ENCODE measurements around the gene DIMT1.

DIMT1 gene

GRCh38 chr5:62372600-62372999 is 31.1 kb downstream of the DIMT1 start:
- no peak for DNase-seq (ENCODE audit: low read depth)
- H3K4me3 ChIP-seq (replicated peaks; ENCODE audit: low read depth, low read length): no peak overlapping the region
- no peak for TF ChIP-seq CTCF (IDR thresholded peaks at IDR 0.05; ENCODE audit: low read length, missing control alignments)

- no peak overlapping the region for H3K4me3 ChIP-seq (replicated peaks; ENCODE audit: low read depth, low read length)
Measured at GRCh38 chr5:62371409-62371808, 32.3 kb downstream of the DIMT1 start.

GRCh38 chr5:62369039-62369438 is 34.7 kb downstream of the DIMT1 start:
- TF ChIP-seq CTCF (IDR thresholded peaks at IDR 0.05; ENCODE audit: low read length, missing control alignments): no peak
- no peak overlapping the region for H3K4me3 ChIP-seq (replicated peaks; ENCODE audit: low read depth, low read length)
- no peak for DNase-seq (ENCODE audit: low read depth)

More at GRCh38 chr5:62371409-62371808, 32.3 kb downstream of the DIMT1 start:
- TF ChIP-seq CTCF (IDR thresholded peaks at IDR 0.05; ENCODE audit: low read length, missing control alignments): no peak
- no peak for DNase-seq (ENCODE audit: low read depth)

- H3K4me3 ChIP-seq (replicated peaks; ENCODE audit: low read depth, low read length): no peak overlapping the region
- no peak for DNase-seq (ENCODE audit: low read depth)
- no peak for TF ChIP-seq CTCF (IDR thresholded peaks at IDR 0.05; ENCODE audit: low read length, missing control alignments)
Measured at GRCh38 chr5:62362701-62363100, 41.0 kb downstream of the DIMT1 start.

- DNase-seq (ENCODE audit: low read depth): peak; percentile 76
- peak; percentile 62 for TF ChIP-seq CTCF (IDR thresholded peaks at IDR 0.05; ENCODE audit: low read length, missing control alignments)
- no peak overlapping the region for H3K4me3 ChIP-seq (replicated peaks; ENCODE audit: low read depth, low read length)
Measured at GRCh38 chr5:62354028-62354874, 49.5 kb downstream of the DIMT1 start.

GRCh38 chr5:62348723-62349481 is 54.8 kb downstream of the DIMT1 start:
- DNase-seq (ENCODE audit: low read depth): no peak
- H3K4me3 ChIP-seq (replicated peaks; ENCODE audit: low read depth, low read length): no peak overlapping the region
- no peak for TF ChIP-seq CTCF (IDR thresholded peaks at IDR 0.05; ENCODE audit: low read length, missing control alignments)
